ENCODE measurements around the gene CYTH3.

The CYTH3 gene

GRCh38 chr7:6250364-6250833, 22.0 kb downstream of the CYTH3 start:
- TF ChIP-seq YY1 (IDR thresholded peaks at IDR 0.05; ENCODE audit: low read depth), result no peak

GRCh38 chr7:6249043-6249442, 23.4 kb downstream of the CYTH3 start:
- TF ChIP-seq TAF1 (IDR thresholded peaks at IDR 0.05; ENCODE audit: low read depth) (no peak), TCF12 (IDR thresholded peaks at IDR 0.05; ENCODE audit: low read depth) (no peak), EP300 (IDR thresholded peaks at IDR 0.05; ENCODE audit: borderline replicate concordance) (no peak), REST (IDR thresholded peaks at IDR 0.05; ENCODE audit: low read depth) (no peak), ZBTB7A (IDR thresholded peaks at IDR 0.05; ENCODE audit: low read depth) (no peak), NFIC (IDR thresholded peaks at IDR 0.05) (no peak), CREB1 (IDR thresholded peaks at IDR 0.05; ENCODE audit: low read depth) (no peak), EGR1 (IDR thresholded peaks at IDR 0.05) (no peak), RAD21 (IDR thresholded peaks at IDR 0.05; ENCODE audit: low read depth) (no peak), FOXM1 (IDR thresholded peaks at IDR 0.05; ENCODE audit: borderline replicate concordance, low read depth) (no peak), MAX (IDR thresholded peaks at IDR 0.05) (no peak), TEAD4 (IDR thresholded peaks at IDR 0.05) (no peak), YY1 (IDR thresholded peaks at IDR 0.05; ENCODE audit: low read depth) (no peak), CEBPB (IDR thresholded peaks at IDR 0.05) (no peak), USF1 (IDR thresholded peaks at IDR 0.05) (no peak)

- no peak for TF ChIP-seq ZBTB7A (IDR thresholded peaks at IDR 0.05; ENCODE audit: low read depth)
- no peak for TF ChIP-seq RAD21 (IDR thresholded peaks at IDR 0.05; ENCODE audit: low read depth)
- no peak for TF ChIP-seq EP300 (IDR thresholded peaks at IDR 0.05; ENCODE audit: borderline replicate concordance)
- TF ChIP-seq CREB1 (IDR thresholded peaks at IDR 0.05; ENCODE audit: low read depth), result no peak
- TF ChIP-seq NFIC (IDR thresholded peaks at IDR 0.05), result no peak
- no peak for TF ChIP-seq TEAD4 (IDR thresholded peaks at IDR 0.05)
- TF ChIP-seq CEBPB (IDR thresholded peaks at IDR 0.05), result no peak
- no peak for TF ChIP-seq FOXM1 (IDR thresholded peaks at IDR 0.05; ENCODE audit: borderline replicate concordance, low read depth)
- no peak for TF ChIP-seq TAF1 (IDR thresholded peaks at IDR 0.05; ENCODE audit: low read depth)
- TF ChIP-seq YY1 (IDR thresholded peaks at IDR 0.05; ENCODE audit: low read depth), result no peak
- TF ChIP-seq EGR1 (IDR thresholded peaks at IDR 0.05), result no peak
- TF ChIP-seq MAX (IDR thresholded peaks at IDR 0.05), result no peak
- no peak for TF ChIP-seq TCF12 (IDR thresholded peaks at IDR 0.05; ENCODE audit: low read depth)
- no peak for TF ChIP-seq USF1 (IDR thresholded peaks at IDR 0.05)
- no peak for TF ChIP-seq REST (IDR thresholded peaks at IDR 0.05; ENCODE audit: low read depth)
These were observed 23.8 kb downstream of the CYTH3 start for GRCh38 chr7:6248581-6248980.

GRCh38 chr7:6246251-6246917, 26.0 kb downstream of the CYTH3 start:
- TF ChIP-seq YY1 (IDR thresholded peaks at IDR 0.05; ENCODE audit: low read depth) (no peak), TAF1 (IDR thresholded peaks at IDR 0.05; ENCODE audit: low read depth) (no peak), TCF12 (IDR thresholded peaks at IDR 0.05; ENCODE audit: low read depth) (no peak), USF1 (IDR thresholded peaks at IDR 0.05) (no peak), TEAD4 (IDR thresholded peaks at IDR 0.05) (no peak), ZBTB7A (IDR thresholded peaks at IDR 0.05; ENCODE audit: low read depth) (no peak), EP300 (IDR thresholded peaks at IDR 0.05; ENCODE audit: borderline replicate concordance) (no peak), RAD21 (IDR thresholded peaks at IDR 0.05; ENCODE audit: low read depth) (no peak)

- TF ChIP-seq TEAD4 (IDR thresholded peaks at IDR 0.05) (no peak), TCF12 (IDR thresholded peaks at IDR 0.05; ENCODE audit: low read depth) (no peak), YY1 (IDR thresholded peaks at IDR 0.05; ENCODE audit: low read depth) (no peak), EGR1 (IDR thresholded peaks at IDR 0.05) (no peak), ZBTB7A (IDR thresholded peaks at IDR 0.05; ENCODE audit: low read depth) (no peak), MAX (IDR thresholded peaks at IDR 0.05) (no peak), CEBPB (IDR thresholded peaks at IDR 0.05) (no peak), FOXM1 (IDR thresholded peaks at IDR 0.05; ENCODE audit: borderline replicate concordance, low read depth) (no peak), TAF1 (IDR thresholded peaks at IDR 0.05; ENCODE audit: low read depth) (no peak), NFIC (IDR thresholded peaks at IDR 0.05) (no peak), CREB1 (IDR thresholded peaks at IDR 0.05; ENCODE audit: low read depth) (no peak), RAD21 (IDR thresholded peaks at IDR 0.05; ENCODE audit: low read depth) (no peak), USF1 (IDR thresholded peaks at IDR 0.05) (no peak), EP300 (IDR thresholded peaks at IDR 0.05; ENCODE audit: borderline replicate concordance) (no peak), REST (IDR thresholded peaks at IDR 0.05; ENCODE audit: low read depth) (no peak)
These were observed 28.4 kb downstream of the CYTH3 start for GRCh38 chr7:6244021-6244420.

All from Ishikawa (cell line).